ENCODE data around the gene RNF214.
"Not testable (repeated sequence)": the region's sequence is repeated elsewhere in the genome, so short reads cannot be mapped to it uniquely, and the experiment has no call there.

RNF214 gene

GRCh38 chr11:117232092-117232878, at the start of gene RNF214:
Gene RNF214 (plus strand): TSS chr11:117232671. CDS start chr11:117234273, 1,602 bp downstream.
- peak; percentile 73 for DNase-seq (ENCODE audit: low spot score)

GRCh38 chr11:117183178-117183577, 49.3 kb upstream of the RNF214 start:
- DNase-seq (ENCODE audit: low spot score) = not testable (repeated sequence)

DNA sequence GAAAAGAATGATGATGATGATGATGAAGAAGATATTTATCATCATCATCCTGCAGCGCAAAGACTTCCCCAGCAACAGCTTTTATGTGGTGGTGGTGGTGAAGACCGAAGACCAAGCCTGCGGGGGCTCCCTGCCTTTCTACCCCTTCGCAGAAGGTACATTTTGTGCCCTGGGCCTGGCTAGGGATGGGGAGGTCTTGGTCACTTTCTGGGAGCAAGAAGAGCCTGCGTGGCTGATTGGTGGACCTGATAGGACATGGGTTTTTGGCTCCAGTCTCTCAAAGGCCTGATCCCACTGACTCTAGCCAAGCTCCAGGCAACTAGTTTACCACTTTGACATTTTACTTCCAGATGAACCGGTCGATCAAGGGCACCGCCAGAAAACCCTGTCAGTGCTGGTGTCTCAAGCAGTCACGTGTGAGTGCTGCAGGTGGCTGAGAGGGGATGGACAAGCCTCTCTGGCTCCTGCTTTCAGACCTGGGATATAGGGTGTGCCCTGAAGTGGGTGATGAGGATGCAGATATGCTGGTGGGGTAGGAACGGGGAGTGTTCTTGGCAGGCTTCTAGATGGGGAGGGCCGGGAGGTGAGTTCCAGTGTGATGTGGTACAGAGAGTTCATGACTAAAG, 48.6 kb upstream of the RNF214 start:
- no peak for DNase-seq (ENCODE audit: low spot score)

DNA sequence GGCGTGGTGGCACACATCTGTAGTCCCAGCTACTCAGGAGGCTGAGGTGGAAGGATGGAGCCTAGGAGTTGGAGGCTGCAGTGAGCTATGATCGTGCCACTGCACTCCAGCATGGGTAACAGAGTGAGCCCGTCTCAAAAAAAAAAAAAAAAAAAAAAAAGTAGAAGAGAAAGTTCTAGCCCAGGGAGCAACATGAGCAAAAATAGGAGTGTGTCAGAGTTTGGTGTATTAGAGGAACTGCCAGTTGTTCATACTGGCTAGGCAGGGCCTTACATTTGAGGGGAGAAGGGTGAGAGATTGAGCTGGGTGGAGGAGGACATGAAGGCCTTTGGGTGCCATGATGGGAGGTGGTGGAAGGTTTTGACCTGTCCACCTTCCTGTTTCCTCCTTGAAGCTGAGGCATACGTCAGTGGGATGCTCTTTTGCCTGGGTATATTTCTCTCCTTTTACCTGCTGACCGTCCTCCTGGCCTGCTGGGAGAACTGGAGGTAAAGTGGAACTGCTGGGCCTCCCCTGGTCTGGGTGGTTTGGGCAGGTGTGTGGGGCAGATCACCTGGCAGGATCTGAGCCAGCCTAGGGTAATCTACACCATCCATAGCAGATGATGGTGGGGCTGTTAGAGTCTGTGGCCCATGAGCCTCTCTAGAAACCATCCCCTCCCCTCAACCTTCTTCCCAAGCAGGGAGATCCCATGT, 46.6 kb upstream of the RNF214 start:
- no peak for DNase-seq (ENCODE audit: low spot score)

DNA sequence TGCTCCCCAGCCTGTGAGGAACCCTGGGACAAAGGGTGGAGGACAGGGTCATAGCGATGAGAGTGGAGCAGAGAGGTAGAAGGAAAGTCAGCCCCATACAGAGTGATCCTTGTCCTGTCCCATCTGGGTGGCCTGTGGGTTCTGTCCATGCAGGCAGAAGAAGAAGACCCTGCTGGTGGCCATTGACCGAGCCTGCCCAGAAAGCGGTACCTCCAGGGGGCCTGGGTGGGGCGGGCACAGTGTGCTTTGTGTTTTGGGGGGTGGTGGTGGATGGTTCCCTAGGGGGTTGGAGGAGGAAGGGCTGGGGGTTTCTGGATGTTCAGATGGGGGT, 46.1 kb upstream of the RNF214 start:
- DNase-seq (ENCODE audit: low spot score) = no peak

DNA sequence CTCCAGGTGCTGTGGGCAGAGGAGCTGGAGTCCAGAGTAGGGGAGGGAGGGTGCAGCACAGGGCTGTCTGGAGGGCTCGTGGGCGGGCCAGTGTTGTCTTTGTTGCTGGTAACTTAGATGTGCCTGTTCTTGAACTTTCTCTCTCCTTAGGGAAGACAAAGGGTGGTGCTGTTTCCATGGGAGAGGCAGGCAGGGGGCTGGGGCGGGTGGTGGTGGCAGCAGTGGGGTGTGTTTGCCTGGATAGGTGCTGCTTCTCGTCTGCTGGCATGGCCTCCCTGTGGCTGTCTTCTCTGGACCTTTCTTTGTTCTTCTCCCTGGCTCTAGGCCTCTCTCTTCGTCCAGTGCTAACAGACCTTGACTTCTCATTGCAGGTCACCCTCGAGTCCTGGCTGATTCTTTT, 45.5 kb upstream of the RNF214 start:
- DNase-seq (ENCODE audit: low spot score) = no peak

DNA sequence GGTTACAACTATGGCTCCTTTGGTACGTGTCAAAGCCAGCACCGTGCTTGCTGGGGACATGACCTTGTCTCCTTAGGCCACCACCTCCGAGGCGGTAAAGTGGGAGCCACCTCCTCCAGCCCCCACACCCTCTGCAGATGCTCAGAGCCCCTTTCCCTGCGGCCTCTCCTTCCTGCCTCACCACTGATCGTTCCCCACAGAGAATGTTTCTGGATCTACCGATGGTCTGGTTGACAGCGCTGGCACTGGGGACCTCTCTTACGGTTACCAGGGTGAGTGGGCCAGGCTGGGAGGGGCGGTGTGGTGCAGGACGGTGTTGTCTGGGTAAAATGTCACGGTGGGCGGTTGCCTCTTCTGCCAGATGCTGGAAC, 45.1 kb upstream of the RNF214 start:
- no peak for DNase-seq (ENCODE audit: low spot score)

DNA sequence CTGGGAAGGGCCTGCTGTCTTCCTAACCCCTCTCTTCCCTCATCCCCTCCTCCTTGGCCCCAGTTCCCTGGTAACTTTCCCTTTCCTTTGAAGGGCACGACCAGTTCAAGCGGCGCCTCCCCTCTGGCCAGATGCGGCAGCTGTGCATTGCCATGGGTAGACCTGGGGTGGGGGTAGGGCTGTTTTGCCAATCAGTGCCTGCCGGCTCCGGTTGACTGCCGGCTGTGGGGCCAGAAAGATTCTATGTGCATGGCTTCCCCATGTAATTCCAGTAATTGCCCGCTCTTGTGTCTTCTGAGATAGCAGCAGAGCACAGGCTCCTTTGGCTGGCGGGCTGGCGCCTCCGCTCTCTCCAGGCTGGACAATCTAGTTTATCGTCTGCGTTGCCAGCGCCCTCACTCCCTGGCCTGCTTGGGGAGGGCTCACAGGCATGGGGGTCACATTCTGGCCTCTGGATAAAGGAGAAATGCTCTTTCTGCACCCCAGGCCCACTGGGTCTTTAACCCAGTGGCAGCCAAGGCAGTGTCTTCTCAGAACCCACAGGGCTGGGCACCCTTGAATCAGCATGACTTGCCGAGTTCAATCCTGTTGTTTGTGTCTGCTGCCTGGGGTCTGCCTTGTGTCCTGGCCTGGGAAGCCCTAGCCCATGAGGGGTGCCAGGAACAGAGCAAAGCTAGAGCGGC, 44.5 kb upstream of the RNF214 start:
- no peak for DNase-seq (ENCODE audit: low spot score)

DNA sequence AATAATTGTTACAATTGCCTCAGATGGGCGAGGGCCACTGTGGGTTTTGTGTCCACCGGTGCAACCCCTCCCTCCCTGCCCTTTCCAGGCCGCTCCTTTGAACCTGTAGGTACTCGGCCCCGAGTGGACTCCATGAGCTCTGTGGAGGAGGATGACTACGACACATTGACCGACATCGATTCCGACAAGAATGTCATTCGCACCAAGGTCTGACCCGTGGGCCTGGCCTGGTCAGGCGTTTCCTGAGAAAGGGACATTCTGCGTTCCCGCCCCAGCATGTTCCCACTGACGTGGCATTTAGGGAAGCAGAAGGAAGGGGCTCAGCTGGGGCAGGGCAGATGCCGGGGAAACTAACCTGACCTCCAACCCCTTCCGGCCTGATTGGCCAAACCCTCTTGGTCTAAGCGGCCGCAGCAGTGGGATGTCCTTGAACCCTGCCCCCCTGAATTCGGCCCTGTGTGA, 43.8 kb upstream of the RNF214 start:
- no peak for DNase-seq (ENCODE audit: low spot score)

DNA sequence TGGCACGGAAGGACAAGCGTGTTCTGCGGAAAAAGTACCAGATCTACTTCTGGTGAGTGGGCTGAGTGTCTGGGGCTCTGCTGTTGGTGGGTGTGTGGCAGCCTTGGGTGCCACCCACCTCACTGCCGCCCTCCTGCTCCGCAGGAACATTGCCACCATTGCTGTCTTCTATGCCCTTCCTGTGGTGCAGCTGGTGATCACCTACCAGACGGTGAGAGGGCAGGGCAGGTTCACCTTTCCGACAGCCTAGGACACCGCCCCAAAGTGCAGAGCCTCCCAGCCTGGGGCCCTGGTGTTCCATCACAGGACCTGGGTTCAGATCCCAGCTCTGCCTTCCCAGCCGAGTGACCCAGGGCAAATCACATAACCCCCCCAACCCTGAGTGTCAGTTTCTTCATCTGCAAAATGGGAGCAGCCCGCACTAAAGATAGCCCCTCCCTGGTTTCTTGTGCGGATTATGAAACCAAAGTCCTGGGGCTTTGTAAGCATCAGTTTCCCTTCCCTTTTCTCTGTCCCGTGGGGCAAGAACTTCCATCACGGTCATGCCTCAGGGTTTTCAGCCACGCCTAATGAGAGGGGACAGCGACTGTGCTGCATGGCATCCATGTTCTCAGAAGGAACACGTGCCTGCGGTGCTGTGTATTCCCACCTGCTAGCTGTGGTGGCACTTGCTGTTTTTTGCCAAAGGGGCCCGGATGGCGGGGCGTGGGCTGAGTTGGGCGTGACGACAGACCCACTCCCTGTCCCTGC, 43.1 kb upstream of the RNF214 start:
- no peak for DNase-seq (ENCODE audit: low spot score)

GRCh38 chr11:117189941-117190544, 42.4 kb upstream of the RNF214 start:
- DNase-seq (ENCODE audit: low spot score) = no peak

GRCh38 chr11:117191680-117192400, 40.6 kb upstream of the RNF214 start:
- no peak for DNase-seq (ENCODE audit: low spot score)

GRCh38 chr11:117192401-117192875, 40.0 kb upstream of the RNF214 start:
- no peak for DNase-seq (ENCODE audit: low spot score)

DNA sequence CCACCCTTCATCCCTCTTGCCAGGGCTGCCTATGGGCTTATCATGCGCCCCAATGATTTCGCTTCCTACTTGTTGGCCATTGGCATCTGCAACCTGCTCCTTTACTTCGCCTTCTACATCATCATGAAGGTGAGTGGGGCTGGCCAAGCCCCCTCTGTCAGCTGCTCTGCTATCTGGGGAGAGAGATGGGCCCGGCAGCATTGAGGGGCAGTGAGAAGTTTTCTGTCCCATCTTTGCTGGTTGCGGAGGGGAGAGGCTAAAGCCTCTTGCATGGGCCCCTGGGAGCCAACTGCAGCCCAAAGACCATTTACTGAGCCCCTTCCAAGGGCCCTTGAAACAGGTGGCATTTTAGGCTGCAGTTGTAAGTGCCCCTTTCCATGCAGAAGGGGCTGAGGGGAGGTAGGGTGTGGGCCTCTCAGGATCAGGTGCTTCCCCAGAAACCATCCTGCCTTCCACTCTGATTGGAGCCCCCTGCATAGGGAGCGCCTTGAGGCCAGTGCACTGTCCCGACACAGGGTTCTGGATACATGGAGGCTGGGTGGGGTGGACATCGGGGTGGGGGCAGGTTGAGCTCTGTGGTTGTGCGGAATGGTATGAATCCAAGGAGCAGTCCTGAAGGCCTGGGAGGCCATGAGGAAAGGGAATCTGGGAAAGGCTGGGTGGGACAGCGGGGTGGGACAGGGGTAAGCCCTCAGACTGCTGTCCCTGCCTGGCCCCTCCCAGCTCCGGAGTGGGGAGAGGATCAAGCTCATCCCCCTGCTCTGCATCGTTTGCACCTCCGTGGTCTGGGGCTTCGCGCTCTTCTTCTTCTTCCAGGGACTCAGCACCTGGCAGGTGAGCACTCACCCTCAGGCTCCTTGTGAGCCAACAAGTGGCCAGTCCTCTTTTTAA, 39.1 kb upstream of the RNF214 start:
- no peak for DNase-seq (ENCODE audit: low spot score)

- no peak for DNase-seq (ENCODE audit: low spot score)
Observed at GRCh38 chr11:117194267-117194666, 38.2 kb upstream of the RNF214 start.

- DNase-seq (ENCODE audit: low spot score) = no peak
Observed at GRCh38 chr11:117195258-117195657, 37.2 kb upstream of the RNF214 start.

DNA sequence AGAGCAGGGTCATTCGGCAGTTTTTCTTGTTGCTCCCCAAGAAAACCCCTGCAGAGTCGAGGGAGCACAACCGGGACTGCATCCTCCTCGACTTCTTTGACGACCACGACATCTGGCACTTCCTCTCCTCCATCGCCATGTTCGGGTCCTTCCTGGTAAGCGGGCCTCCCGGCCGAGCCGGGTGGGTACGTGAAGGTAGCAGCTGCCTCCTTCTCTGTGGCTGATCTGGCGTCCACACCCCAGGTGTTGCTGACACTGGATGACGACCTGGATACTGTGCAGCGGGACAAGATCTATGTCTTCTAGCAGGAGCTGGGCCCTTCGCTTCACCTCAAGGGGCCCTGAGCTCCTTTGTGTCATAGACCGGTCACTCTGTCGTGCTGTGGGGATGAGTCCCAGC, 36.7 kb upstream of the RNF214 start:
- DNase-seq (ENCODE audit: low spot score) = no peak

GRCh38 chr11:117197006-117197405, 35.5 kb upstream of the RNF214 start:
- no peak for DNase-seq (ENCODE audit: low spot score)
